Posterior cingulate gyrus (tissue), 11 donors: ENCODE data around the gene CHIC1.
"Not testable (repeated sequence)": the region's sequence is repeated elsewhere in the genome, so short reads cannot be mapped to it uniquely, and the experiment has no call there.

ENCODE experiments used
- DNase-seq, 10 donors: peaks; one replicate each; pipeline versions ENCODE4 v3.0.0 to v3.0.0-alpha.2; 2020 to 2021; ENCODE audit warnings: mixed read lengths in 3 of 10
- intact Hi-C: fragments of 100-400 bp; cut with DNase I; formaldehyde crosslinking; loops from one replicate; pipeline ENCODE4 v1.15.1; 2023

The CHIC1 gene

DNA sequence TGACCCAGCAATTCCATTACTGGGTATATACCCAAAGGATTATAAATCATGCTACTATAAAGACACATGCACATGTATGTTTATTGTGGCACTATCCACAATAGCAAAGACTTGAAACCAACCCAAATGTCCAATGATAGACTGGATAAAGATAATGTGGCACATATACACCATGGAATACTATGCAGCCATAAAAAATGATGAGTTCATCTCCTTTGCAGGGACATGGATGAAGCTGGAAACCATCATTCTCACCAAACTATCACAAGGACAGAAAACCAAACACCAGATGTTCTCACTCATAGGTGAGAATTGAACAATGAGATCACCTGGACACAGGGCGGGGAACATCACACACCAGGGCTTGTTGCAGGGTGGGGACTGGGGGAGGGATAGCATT lies 144.0 kb downstream of the CHIC1 start:
- intact Hi-C loops, DNase-seq: not testable (repeated sequence)

- intact Hi-C loops = no loop called here
- no peak for DNase-seq
These were observed 165.6 kb downstream of the CHIC1 start for GRCh38 chrX:73728602-73729001.
